H9 (cell line): ENCODE data around the gene MTCL1. TPM values are rescaled to one million over a fixed set of nuclear protein-coding genes. Genes with fewer than 3 reads are reported as not detected.

Experiments
- DNase-seq: peaks from one replicate; pipeline ENCODE4 v3.0.0-alpha.2; 2017
- H2AFZ ChIP-seq: one replicate; pipeline ENCODE4 v1.6.1; 2013; ENCODE audit warnings: mild to moderate bottlenecking, low read length, control low read depth, moderate library complexity
- H2AK5ac ChIP-seq: 2 replicates; pipeline ENCODE4 v1.6.1; 2013; ENCODE audit warnings: low read length, control low read depth, mixed read lengths; ENCODE audit not compliant: insufficient read length
- H2BK120ac ChIP-seq: one replicate; pipeline ENCODE4 v1.6.1; 2013; ENCODE audit warnings: low read depth, mild to moderate bottlenecking, low read length, control low read depth, inconsistent platforms; ENCODE audit not compliant: poor library complexity, severe bottlenecking
- H2BK12ac ChIP-seq: 2 replicates; pipeline ENCODE4 v1.6.1; 2013; ENCODE audit warnings: low read length, control low read depth, mixed read lengths, low read depth; ENCODE audit not compliant: insufficient read length
- H2BK15ac ChIP-seq: 2 replicates; pipeline ENCODE4 v1.6.1; 2013; ENCODE audit warnings: low read depth, low read length, control low read depth
- H2BK20ac ChIP-seq: one replicate; pipeline ENCODE4 v1.6.1; 2013; ENCODE audit warnings: low read depth, mild to moderate bottlenecking, low read length, control low read depth, inconsistent platforms; ENCODE audit not compliant: poor library complexity, severe bottlenecking
- H2BK5ac ChIP-seq: 2 replicates; pipeline ENCODE4 v1.6.1; 2013; ENCODE audit warnings: low read length, control low read depth, mixed read lengths; ENCODE audit not compliant: insufficient read length
- H3K14ac ChIP-seq: 2 replicates; pipeline ENCODE4 v1.6.1; 2013; ENCODE audit warnings: low read length, control low read depth; ENCODE audit not compliant: insufficient read depth
- H3K18ac ChIP-seq: 2 replicates; pipeline ENCODE4 v1.6.1; 2013; ENCODE audit warnings: low read depth, mild to moderate bottlenecking, mixed read lengths, low read length, control low read depth; ENCODE audit not compliant: insufficient read length
- H3K23ac ChIP-seq: 2 replicates; pipeline ENCODE4 v1.6.1; 2013; ENCODE audit warnings: low read length, control low read depth, mixed read lengths, low read depth; ENCODE audit not compliant: insufficient read length
- H3K23me2 ChIP-seq: 2 replicates; pipeline ENCODE4 v1.6.1; 2013; ENCODE audit warnings: low read depth, mild to moderate bottlenecking, mixed read lengths, low read length, control low read depth; ENCODE audit not compliant: insufficient read length, poor library complexity, severe bottlenecking
- H3K27ac ChIP-seq: 2 replicates; pipeline ENCODE4 v1.5.1; 2013; ENCODE audit warnings: low read length, control low read depth, mixed read lengths, low read depth; ENCODE audit not compliant: insufficient read length
- H3K27me3 ChIP-seq: 2 replicates; pipeline ENCODE4 v1.6.1; 2013; ENCODE audit warnings: low read length, control low read depth, inconsistent platforms; ENCODE audit not compliant: insufficient read depth
- H3K4ac ChIP-seq: 2 replicates; pipeline ENCODE4 v1.6.1; 2013; ENCODE audit warnings: low read depth, mild to moderate bottlenecking, control low read depth, inconsistent platforms, low read length, moderate library complexity
- H3K4me1 ChIP-seq: 2 replicates; pipeline ENCODE4 v1.6.1; 2013; ENCODE audit warnings: low read length, control low read depth, inconsistent platforms; ENCODE audit not compliant: insufficient read depth
- H3K4me2 ChIP-seq: 2 replicates; pipeline ENCODE4 v1.6.1; 2013; ENCODE audit warnings: low read length, control low read depth, mixed read lengths; ENCODE audit not compliant: insufficient read length, insufficient read depth
- H3K56ac ChIP-seq: 2 replicates; pipeline ENCODE4 v1.6.1; 2013; ENCODE audit warnings: low read depth, mild to moderate bottlenecking, mixed read lengths, low read length, control low read depth; ENCODE audit not compliant: insufficient read length
- H3K79me1 ChIP-seq: 2 replicates; pipeline ENCODE4 v1.6.1; 2013; ENCODE audit warnings: low read depth, mild to moderate bottlenecking, moderate library complexity, low read length, control low read depth, inconsistent platforms; ENCODE audit not compliant: insufficient read depth, poor library complexity, severe bottlenecking
- H3K79me2 ChIP-seq: 2 replicates; pipeline ENCODE4 v1.6.1; 2013; ENCODE audit warnings: low read length, control low read depth, inconsistent platforms; ENCODE audit not compliant: insufficient read depth
- H3K9ac ChIP-seq: 2 replicates; pipeline ENCODE4 v1.6.1; 2013; ENCODE audit warnings: low read length, control low read depth, mixed read lengths; ENCODE audit not compliant: insufficient read length; ENCODE audit errors: extremely low read depth
- H3K9me3 ChIP-seq: one replicate; pipeline ENCODE4 v1.6.1; 2013; ENCODE audit warnings: low read depth, low read length, inconsistent platforms; ENCODE audit not compliant: control insufficient read depth
- H3T11ph ChIP-seq: one replicate; pipeline ENCODE4 v1.6.1; 2013; ENCODE audit warnings: mild to moderate bottlenecking, low read length, control low read depth, inconsistent platforms
- H4K20me1 ChIP-seq: one replicate; pipeline ENCODE4 v1.6.1; 2013; ENCODE audit not compliant: control insufficient read depth, insufficient read length, insufficient read depth
- H4K5ac ChIP-seq: 2 replicates; pipeline ENCODE4 v1.6.1; 2013; ENCODE audit warnings: low read depth, mild to moderate bottlenecking, mixed read lengths, low read length, control low read depth; ENCODE audit not compliant: insufficient read length
- H4K8ac ChIP-seq: replicated peaks from 2 replicates; pipeline ENCODE4 v1.6.1; 2013; ENCODE audit warnings: low read length, control low read depth, mixed read lengths, low read depth; ENCODE audit not compliant: insufficient read length
- H4K91ac ChIP-seq: 2 replicates; pipeline ENCODE4 v1.6.1; 2013; ENCODE audit warnings: low read depth, mild to moderate bottlenecking, moderate library complexity, mixed read lengths, low read length, control low read depth; ENCODE audit not compliant: insufficient read length
- H3K27ac Mint-ChIP-seq, 3 experiments: 2 replicates in 2 of 3; 3 replicates in 1 of 3; pipeline ENCODE4 v1.8.0; 2020 to 2021; ENCODE audit warnings: mixed read lengths in 3 of 3, mild to moderate bottlenecking in 1 of 3, moderate library complexity in 1 of 3
- H3K27me3 Mint-ChIP-seq: 2 replicates; pipeline ENCODE4 v1.8.0; 2021; ENCODE audit warnings: low read depth, mild to moderate bottlenecking, moderate library complexity, mixed read lengths
- H3K36me3 Mint-ChIP-seq, 3 experiments: 2 replicates in 2 of 3; 3 replicates in 1 of 3; pipeline ENCODE4 v1.8.0; 2020 to 2021; ENCODE audit warnings: low read depth in 3 of 3, mixed read lengths in 3 of 3; ENCODE audit not compliant: insufficient read depth in 1 of 3
- H3K4me1 Mint-ChIP-seq, 2 experiments: 2 replicates each; pipeline ENCODE4 v1.8.0; 2020; ENCODE audit warnings: mixed read lengths in 2 of 2
- H3K4me3 Mint-ChIP-seq, 2 experiments: 2 replicates in 1 of 2; 3 replicates in 1 of 2; pipeline ENCODE4 v1.8.0; 2020 to 2021; ENCODE audit warnings: mild to moderate bottlenecking in 2 of 2, mixed read lengths in 2 of 2, moderate library complexity in 1 of 2
- H3K9me3 Mint-ChIP-seq, 2 experiments: 2 replicates in 1 of 2; 3 replicates in 1 of 2; pipeline ENCODE4 v1.8.0; 2020; ENCODE audit warnings: mild to moderate bottlenecking in 2 of 2, mixed read lengths in 2 of 2, moderate library complexity in 1 of 2
- WGBS: extraction: QIAGEN DNeasy Blood & Tissue Kit; methylation state at CpG from one replicate; pipeline ENCODE4 v1.1.7; 2013; ENCODE audit warnings: missing lambda C conversion rate, low lambda C conversion rate, mixed read lengths; ENCODE audit not compliant: insufficient read length; ENCODE audit errors: extremely low coverage; 5-methylcytosine and 5-hydroxymethylcytosine counted together
- total RNA-seq: library from RNA; stranded (reverse); gene quantifications from 2 replicates; pipeline ENCODE4 v1.2.1, GENCODE V29; 2021
- TF ChIP-seq, protein P1 (sequence below): fragments of 200-600 bp; sonication (generic); conservative IDR thresholded peaks from 3 replicates; pipeline ENCODE4 v1.8.0; 2021; ENCODE audit warnings: antibody characterized with exemption, mild to moderate bottlenecking

Gene MTCL1
- total RNA-seq, 1 experiment from 2014 or later: 50.7 TPM

DNA sequence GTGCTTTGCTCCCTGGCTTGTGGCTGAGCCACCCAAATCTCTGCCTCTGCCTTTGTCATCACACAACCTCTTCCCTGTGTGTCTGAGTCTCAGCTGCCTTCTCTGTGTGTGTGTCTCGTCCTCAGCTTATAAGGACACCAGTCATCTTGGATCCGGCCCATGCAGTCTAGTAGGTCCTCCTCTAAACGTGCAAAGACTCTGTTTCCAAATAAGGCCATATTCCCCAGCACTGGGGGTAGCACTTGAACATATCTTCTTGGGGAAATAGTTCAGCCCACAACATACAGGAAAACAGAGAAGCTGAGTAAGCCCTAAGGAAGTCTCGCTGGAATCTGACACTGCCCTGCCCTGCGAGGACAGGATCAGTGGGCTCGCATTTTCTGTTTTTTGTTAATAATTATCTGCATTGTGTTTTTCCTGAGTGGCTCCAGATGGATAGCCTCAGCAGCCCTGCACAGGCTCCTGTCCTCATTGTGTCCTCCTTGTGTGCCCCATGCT lies 42.1 kb downstream of the MTCL1 start:
- Histone ChIP-seq H2BK20ac (no peak overlapping the region), H3K79me1 (peaks cover 4% of the 10 kb centered on the region), H4K8ac (no peak overlapping the region), H3K4me2 (no peak overlapping the region), H4K91ac (no peak overlapping the region), H3K4ac (no peak overlapping the region), H3K9ac (no peak overlapping the region), H3K23me2 (no peaks in the 10 kb centered on the region), H3K9me3 (no peaks in the 10 kb centered on the region), H3K79me2 (no peaks in the 10 kb centered on the region), H2BK120ac (no peak overlapping the region), H3K23ac (no peak overlapping the region), H4K5ac (no peak overlapping the region), H3T11ph (no peak overlapping the region), H2AK5ac (no peak overlapping the region), H2BK12ac (no peak overlapping the region), H3K56ac (no peak overlapping the region), H2AFZ (no peak overlapping the region), H3K18ac (no peak overlapping the region), H3K27me3 (no peaks in the 10 kb centered on the region), H4K20me1 (no peaks in the 10 kb centered on the region), H2BK15ac (no peak overlapping the region), H3K27ac (no peak overlapping the region), H2BK5ac (no peak overlapping the region), H3K14ac (no peak overlapping the region), H3K4me1 (no peaks in the 10 kb centered on the region)
- Mint-ChIP-seq H3K27me3 (no peaks in the 10 kb centered on the region), H3K9me3 (no peaks in the 10 kb centered on the region), H3K4me1 (peaks cover 0 to 5% of the 10 kb centered on the region in 2 experiments; a peak in 2 of 4 replicates), H3K27ac (peak overlapping the region; percentile 30 to 77 (median 55); a peak in 4 of 7 replicates), H3K36me3 (peaks cover 9 to 29% (median 20%) of the 10 kb centered on the region in 3 experiments), H3K4me3 (no peak overlapping the region)
- no CpG with 5 or more reads among the region's 6 CpGs for WGBS
- DNase-seq: no peak
- TF ChIP-seq, protein P1, sequence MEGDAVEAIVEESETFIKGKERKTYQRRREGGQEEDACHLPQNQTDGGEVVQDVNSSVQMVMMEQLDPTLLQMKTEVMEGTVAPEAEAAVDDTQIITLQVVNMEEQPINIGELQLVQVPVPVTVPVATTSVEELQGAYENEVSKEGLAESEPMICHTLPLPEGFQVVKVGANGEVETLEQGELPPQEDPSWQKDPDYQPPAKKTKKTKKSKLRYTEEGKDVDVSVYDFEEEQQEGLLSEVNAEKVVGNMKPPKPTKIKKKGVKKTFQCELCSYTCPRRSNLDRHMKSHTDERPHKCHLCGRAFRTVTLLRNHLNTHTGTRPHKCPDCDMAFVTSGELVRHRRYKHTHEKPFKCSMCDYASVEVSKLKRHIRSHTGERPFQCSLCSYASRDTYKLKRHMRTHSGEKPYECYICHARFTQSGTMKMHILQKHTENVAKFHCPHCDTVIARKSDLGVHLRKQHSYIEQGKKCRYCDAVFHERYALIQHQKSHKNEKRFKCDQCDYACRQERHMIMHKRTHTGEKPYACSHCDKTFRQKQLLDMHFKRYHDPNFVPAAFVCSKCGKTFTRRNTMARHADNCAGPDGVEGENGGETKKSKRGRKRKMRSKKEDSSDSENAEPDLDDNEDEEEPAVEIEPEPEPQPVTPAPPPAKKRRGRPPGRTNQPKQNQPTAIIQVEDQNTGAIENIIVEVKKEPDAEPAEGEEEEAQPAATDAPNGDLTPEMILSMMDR: no peak
